Endodermal cell (in vitro differentiated cells): Measurements from ENCODE around the gene MAPK1. TPM values are rescaled to one million over a fixed set of nuclear protein-coding genes. Genes with fewer than 3 reads are reported as not detected.
"Not testable (repeated sequence)": the region's sequence is repeated elsewhere in the genome, so short reads cannot be mapped to it uniquely, and the experiment has no call there.

Experiments
- DNase-seq: peaks from one replicate; pipeline ENCODE4 v3.0.0-alpha.2; 2017
- H3K27ac ChIP-seq: 2 replicates; pipeline ENCODE4 v1.5.1; 2013; ENCODE audit warnings: mild to moderate bottlenecking, low read depth, low read length, moderate library complexity
- H3K27me3 ChIP-seq: 2 replicates; pipeline ENCODE4 v1.6.1; 2013; ENCODE audit warnings: mild to moderate bottlenecking, low read length, moderate library complexity; ENCODE audit not compliant: insufficient read depth, control insufficient read depth, poor library complexity, severe bottlenecking
- H3K36me3 ChIP-seq: 2 replicates; pipeline ENCODE4 v1.7.0; 2013; ENCODE audit warnings: mild to moderate bottlenecking, low read length, moderate library complexity; ENCODE audit not compliant: control insufficient read depth, insufficient read depth
- H3K4me1 ChIP-seq: one replicate; pipeline ENCODE4 v1.7.0; 2013; ENCODE audit warnings: low read length; ENCODE audit not compliant: control insufficient read depth, insufficient read depth
- H3K4me3 ChIP-seq: 2 replicates; pipeline ENCODE4 v1.5.1; 2013; ENCODE audit warnings: mild to moderate bottlenecking, low read length, moderate library complexity
- H3K9ac ChIP-seq: 2 replicates; pipeline ENCODE4 v1.6.1; 2013; ENCODE audit warnings: mild to moderate bottlenecking, low read length, moderate library complexity; ENCODE audit not compliant: poor library complexity, severe bottlenecking; ENCODE audit errors: extremely low read depth
- H3K9me3 ChIP-seq: 2 replicates; pipeline ENCODE4 v1.6.1; 2013; ENCODE audit warnings: mild to moderate bottlenecking, low read length, moderate library complexity; ENCODE audit not compliant: control insufficient read depth
- H3K27ac Mint-ChIP-seq: 2 replicates; pipeline ENCODE4 v1.8.0; 2020; ENCODE audit warnings: mixed read lengths
- H3K27me3 Mint-ChIP-seq: 2 replicates; pipeline ENCODE4 v1.8.0; 2021; ENCODE audit warnings: mild to moderate bottlenecking, mixed read lengths; ENCODE audit not compliant: insufficient read depth
- H3K36me3 Mint-ChIP-seq: 2 replicates; pipeline ENCODE4 v1.8.0; 2020; ENCODE audit warnings: low read depth, mixed read lengths
- H3K4me1 Mint-ChIP-seq: 2 replicates; pipeline ENCODE4 v1.8.0; 2020; ENCODE audit warnings: mixed read lengths
- H3K4me3 Mint-ChIP-seq: 2 replicates; pipeline ENCODE4 v1.8.0; 2020; ENCODE audit warnings: mild to moderate bottlenecking, moderate library complexity, mixed read lengths
- H3K9me3 Mint-ChIP-seq: 2 replicates; pipeline ENCODE4 v1.8.0; 2020; ENCODE audit warnings: mild to moderate bottlenecking, mixed read lengths
- CTCF ChIP-seq: fragments of 200-600 bp; sonication (generic); conservative IDR thresholded peaks from 2 replicates; pipeline ENCODE4 v1.5.0; 2021; ENCODE audit warnings: antibody characterized with exemption, mild to moderate bottlenecking
- WGBS, 2 experiments: methylation state at CpG; one replicate each; pipeline versions ENCODE4 v1.1.5 to v1.1.7; 2013; ENCODE audit warnings: missing lambda C conversion rate in 2 of 2, mixed read lengths in 1 of 2; ENCODE audit not compliant: insufficient coverage in 1 of 2, insufficient read length in 1 of 2; 5-methylcytosine and 5-hydroxymethylcytosine counted together
- total RNA-seq, 2 donors: library from RNA; stranded (reverse); fragmentation: NEBNext Ultra II Directional in 1 of 2; extraction: Animal tissue kit (Norgen Biotek cat#: 25700) in 1 of 2; gene quantifications; 2 replicates in 1 of 2; 3 replicates in 1 of 2; pipeline ENCODE4 v1.2.1, GENCODE V29; 2021

Gene MAPK1
- total RNA-seq, 2 donors from 2014 or later: 76.8 to 78.6 TPM

GRCh38 chr22:21731503-21731902 is 135.9 kb downstream of the MAPK1 start:
- no peak for TF ChIP-seq CTCF
- 89 to 100% methylated on average over 3 to 5 of the region's 5 CpGs for WGBS, 2 experiments
- Mint-ChIP-seq H3K9me3 (no peaks in the 10 kb centered on the region), H3K36me3 (no peaks in the 10 kb centered on the region), H3K4me1 (peaks cover 12% of the 10 kb centered on the region), H3K27ac (no peak overlapping the region), H3K27me3 (peaks cover 3% of the 10 kb centered on the region), H3K4me3 (no peak overlapping the region)
- no peak overlapping the region for H3K9ac ChIP-seq
- H3K36me3 ChIP-seq: no peaks in the 10 kb centered on the region
- no peak overlapping the region for H3K4me3 ChIP-seq
- no peak for DNase-seq
- H3K27me3 ChIP-seq: no peaks in the 10 kb centered on the region
- no peak overlapping the region for H3K27ac ChIP-seq
- H3K4me1 ChIP-seq: no peaks in the 10 kb centered on the region
- H3K9me3 ChIP-seq: no peaks in the 10 kb centered on the region

GRCh38 chr22:21730535-21731308 is 136.7 kb downstream of the MAPK1 start:
- no peaks in the 10 kb centered on the region for H3K36me3 ChIP-seq
- H3K4me3 ChIP-seq: no peak overlapping the region
- Mint-ChIP-seq H3K9me3 (no peaks in the 10 kb centered on the region), H3K36me3 (no peaks in the 10 kb centered on the region), H3K4me1 (peaks cover 13% of the 10 kb centered on the region), H3K27me3 (peaks cover 3% of the 10 kb centered on the region), H3K4me3 (no peak overlapping the region), H3K27ac (no peak overlapping the region)
- no peaks in the 10 kb centered on the region for H3K27me3 ChIP-seq
- H3K9ac ChIP-seq: no peak overlapping the region
- no peak for DNase-seq
- H3K4me1 ChIP-seq: no peaks in the 10 kb centered on the region
- WGBS, 2 experiments: 90 to 93% methylated on average over 8 to 9 of the region's 9 CpGs
- H3K9me3 ChIP-seq: no peaks in the 10 kb centered on the region
- H3K27ac ChIP-seq: no peak overlapping the region
- no peak for TF ChIP-seq CTCF

- not testable (repeated sequence) for H3K4me3 ChIP-seq, H3K27me3 Mint-ChIP-seq, H3K9me3 Mint-ChIP-seq, DNase-seq, H3K4me1 Mint-ChIP-seq, H3K36me3 Mint-ChIP-seq, H3K27ac ChIP-seq, H3K4me1 ChIP-seq, H3K9ac ChIP-seq, H3K9me3 ChIP-seq, H3K27ac Mint-ChIP-seq, H3K27me3 ChIP-seq, H3K36me3 ChIP-seq, H3K4me3 Mint-ChIP-seq
- 89 to 100% methylated on average over 2 of the region's 3 CpGs for WGBS, 2 experiments
Observed at GRCh38 chr22:21729184-21729583, 138.3 kb downstream of the MAPK1 start.
